HL-60 (cell line): ENCODE measurements around the gene SOWAHB.

Experiments used
- CTCF ChIP-seq: IDR thresholded peaks from one replicate; pipeline ENCODE4 v1.5.1; 2011; ENCODE audit warnings: low read length, control low read depth, inconsistent platforms; ENCODE audit not compliant: insufficient read depth
- GABPA ChIP-seq: IDR thresholded peaks from 2 replicates; pipeline ENCODE4 v1.6.1; 2012; ENCODE audit warnings: low read depth
- POLR2AphosphoS5 ChIP-seq: IDR thresholded peaks from 2 replicates; pipeline ENCODE4 v1.6.1; 2012; ENCODE audit warnings: low read depth
- REST ChIP-seq: IDR thresholded peaks from 2 replicates; pipeline ENCODE4 v1.6.1; 2012; ENCODE audit warnings: low read depth; ENCODE audit not compliant: insufficient replicate concordance

- TF ChIP-seq POLR2AphosphoS5 (no peak), CTCF (no peak), REST (no peak), GABPA (no peak)
These were observed 3.2 kb downstream of the SOWAHB start for GRCh38 chr4:76894537-76895255.
